ENCODE results near the gene MEF2C.

- TF ChIP-seq CTCF (IDR thresholded peaks at IDR 0.05; ENCODE audit: low read depth, low read length, poor library complexity, severe bottlenecking) = no peak
- no peak for TF ChIP-seq EZH2phosphoT487 (IDR thresholded peaks at IDR 0.05; ENCODE audit: borderline replicate concordance, low read length)
These were observed 204.8 kb downstream of the MEF2C start for GRCh38 chr5:88677943-88678769.

Data from DOHH2 (cell line).